GM12873 (cell line): ENCODE data around the gene NEDD1.
A peak's percentile ranks its signal among the peaks of the same experiment; 100 is the strongest.

ENCODE experiments used
- CTCF ChIP-seq: IDR thresholded peaks from 2 replicates; pipeline ENCODE4 v1.5.1; 2012; ENCODE audit warnings: low read depth, mild to moderate bottlenecking, moderate library complexity, low read length, control low read depth; ENCODE audit not compliant: insufficient read depth; ENCODE audit errors: missing control alignments

The NEDD1 gene

GRCh38 chr12:96901175-96901574 is 5.9 kb upstream of the NEDD1 start:
- TF ChIP-seq CTCF, result no peak

GRCh38 chr12:96902076-96902475 is 5.0 kb upstream of the NEDD1 start:
- peak; percentile 41 for TF ChIP-seq CTCF

- TF ChIP-seq CTCF, result no peak
Measured at GRCh38 chr12:96906498-96906848, 584 bp upstream of the NEDD1 start.

- no peak for TF ChIP-seq CTCF
Measured at GRCh38 chr12:96907671-96908422, 790 bp downstream of the NEDD1 start.

GRCh38 chr12:96908423-96908675 is 1.3 kb downstream of the NEDD1 start:
- no peak for TF ChIP-seq CTCF

- no peak for TF ChIP-seq CTCF
Measured at GRCh38 chr12:96912261-96912660, 5.2 kb downstream of the NEDD1 start.

- no peak for TF ChIP-seq CTCF
Measured at GRCh38 chr12:96912943-96913342, 5.9 kb downstream of the NEDD1 start.
